Astrocyte of the cerebellum (primary cell): ENCODE data around the gene SLX1B.
"Not testable (repeated sequence)": the region's sequence is repeated elsewhere in the genome, so short reads cannot be mapped to it uniquely, and the experiment has no call there.

Experiments
- DNase-seq: peaks from one replicate; pipeline ENCODE4 v3.0.0-alpha.2; 2011; ENCODE audit warnings: low read depth
- H3K4me3 ChIP-seq: 2 replicates; pipeline ENCODE4 v1.5.1; 2011; ENCODE audit warnings: mild to moderate bottlenecking, low read depth, low read length, moderate library complexity
- in situ Hi-C: cut with HindIII; loops from 2 replicates; pipeline ENCODE4 v1.10.0; 2017; ENCODE audit warnings: low sequenced_read_pairs

Gene SLX1B

GRCh38 chr16:29454269-29454668 lies at the start of gene SLX1B, which contains the start of gene BOLA2:
SLX1B (plus strand) TSS chr16:29454533.
BOLA2 (minus strand) TSS chr16:29454351; CDS start chr16:29454253, 98 bp downstream.
- in situ Hi-C loops, DNase-seq, H3K4me3 ChIP-seq: not testable (repeated sequence)

DNA sequence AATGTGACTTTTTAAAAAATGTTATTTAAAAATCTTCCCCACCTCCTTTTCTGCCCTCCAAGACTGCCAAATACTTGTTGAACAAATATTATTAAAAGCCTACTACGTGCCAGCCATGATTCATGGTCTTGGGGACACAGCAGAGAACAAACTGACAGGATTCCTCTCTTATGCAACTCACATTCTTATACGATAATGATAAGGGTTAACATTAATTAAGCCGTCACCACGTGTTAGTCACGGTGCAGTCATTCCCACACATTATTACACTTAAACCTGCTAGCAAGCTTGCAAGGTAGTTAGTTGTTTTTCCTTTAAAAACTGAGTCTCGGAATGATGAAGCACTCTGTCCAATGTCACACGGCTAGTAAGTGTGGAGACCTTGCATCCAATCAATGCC lies 49.1 kb upstream of the SLX1B start:
- in situ Hi-C loops, H3K4me3 ChIP-seq: not testable (repeated sequence)
- peak; percentile 26 for DNase-seq

DNA sequence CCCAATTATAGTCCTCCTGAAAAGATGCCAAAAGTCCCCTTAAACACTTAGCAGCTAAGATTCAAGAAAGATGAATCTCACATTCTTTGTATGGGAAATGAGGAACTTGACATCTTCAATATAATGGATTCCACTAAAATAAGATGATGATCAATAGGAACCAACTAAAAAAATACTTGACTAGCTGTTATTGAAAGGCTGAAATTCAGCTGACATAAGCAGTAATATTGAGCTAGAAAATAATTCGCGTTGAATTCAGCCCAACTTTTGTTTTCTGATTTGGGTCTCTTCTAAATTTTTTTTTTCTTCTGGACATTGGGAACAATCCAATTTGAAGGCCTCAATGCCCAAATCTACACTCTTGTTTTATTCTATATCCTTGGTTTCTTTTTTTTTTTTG lies 30.7 kb upstream of the SLX1B start:
- in situ Hi-C loops, DNase-seq, H3K4me3 ChIP-seq: not testable (repeated sequence)

DNA sequence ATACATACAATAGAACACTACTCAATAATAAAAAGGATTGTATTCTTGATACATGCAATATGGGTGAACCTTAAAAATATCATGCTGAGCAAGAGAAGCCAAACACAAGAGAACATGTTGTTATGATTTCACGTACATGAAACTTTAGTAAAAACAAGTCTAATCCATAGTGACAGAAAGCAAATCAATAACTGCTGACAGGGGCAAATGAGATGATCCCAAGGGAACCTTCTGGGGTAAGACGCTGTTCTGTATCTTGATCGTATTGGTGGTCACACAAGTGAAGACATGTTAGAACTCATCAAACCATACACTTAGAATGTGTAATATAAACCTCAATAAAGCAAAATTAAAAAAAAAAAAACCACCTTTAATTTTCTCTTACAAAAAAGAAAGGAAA lies 28.9 kb upstream of the SLX1B start:
- DNase-seq, in situ Hi-C loops, H3K4me3 ChIP-seq: not testable (repeated sequence)

DNA sequence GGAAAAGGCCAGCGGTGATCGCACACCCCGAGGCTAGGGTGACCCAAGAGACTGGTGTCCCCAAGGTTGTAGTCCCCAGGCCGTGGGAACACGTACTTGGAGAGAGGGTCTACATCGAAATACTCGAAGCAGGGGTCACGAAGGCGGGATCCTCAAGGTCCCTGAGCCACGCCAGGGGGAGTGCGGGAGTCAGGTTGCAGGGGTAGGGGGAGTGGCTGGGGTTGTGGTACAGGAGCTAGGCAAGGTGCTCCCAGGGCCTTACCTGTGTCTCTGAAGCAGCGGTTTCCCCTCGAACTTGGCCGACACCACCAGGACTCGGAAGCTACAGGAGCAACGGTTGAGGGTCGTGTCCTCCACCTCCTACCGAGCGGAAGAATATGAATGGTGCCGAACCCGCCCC lies 579 bp upstream of the SLX1B start:
- in situ Hi-C loops, DNase-seq, H3K4me3 ChIP-seq: not testable (repeated sequence)

DNA sequence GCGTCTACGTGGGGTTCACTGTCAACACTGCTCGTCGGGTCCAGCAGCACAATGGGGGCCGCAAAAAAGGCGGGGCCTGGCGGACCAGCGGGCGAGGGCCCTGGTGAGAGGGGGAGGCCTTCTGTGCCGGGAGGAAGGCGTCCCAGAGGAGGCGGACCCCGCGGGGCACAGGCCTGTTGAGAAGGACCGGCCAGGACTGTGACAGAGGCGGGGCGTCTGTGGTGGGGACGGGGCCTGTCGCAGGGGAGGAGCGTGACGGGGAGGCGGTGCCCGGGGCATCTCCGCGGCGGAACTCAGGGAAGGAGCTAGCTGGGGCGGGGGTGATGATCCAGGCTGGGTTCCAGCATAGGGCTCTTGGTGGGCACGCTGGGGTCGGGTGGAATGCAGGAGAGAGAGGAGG lies 495 bp downstream of the SLX1B start:
- in situ Hi-C loops, DNase-seq: not testable (repeated sequence)

DNA sequence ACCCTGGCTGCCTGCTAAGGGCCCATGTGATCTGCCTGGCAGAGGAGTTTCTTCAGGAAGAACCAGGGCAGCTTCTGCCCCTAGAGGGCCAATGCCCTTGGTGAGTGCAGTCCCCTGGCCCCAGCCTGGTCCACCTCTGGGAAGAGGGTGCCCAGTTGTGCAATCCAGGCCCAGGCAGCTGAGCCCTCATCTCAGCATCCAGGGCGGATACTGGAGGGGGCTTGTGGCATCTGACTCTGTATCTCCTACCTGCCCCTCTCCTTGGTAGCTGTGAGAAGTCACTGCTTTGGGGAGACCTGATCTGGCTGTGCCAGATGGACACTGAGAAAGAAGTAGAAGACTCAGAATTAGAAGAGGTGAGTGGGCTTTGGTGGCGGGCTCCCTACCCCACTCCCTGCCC lies 3.3 kb downstream of the SLX1B start:
- H3K4me3 ChIP-seq, in situ Hi-C loops, DNase-seq: not testable (repeated sequence)

More for the DNA sequence above, 495 bp downstream of the SLX1B start:
- not testable (repeated sequence) for H3K4me3 ChIP-seq

DNA sequence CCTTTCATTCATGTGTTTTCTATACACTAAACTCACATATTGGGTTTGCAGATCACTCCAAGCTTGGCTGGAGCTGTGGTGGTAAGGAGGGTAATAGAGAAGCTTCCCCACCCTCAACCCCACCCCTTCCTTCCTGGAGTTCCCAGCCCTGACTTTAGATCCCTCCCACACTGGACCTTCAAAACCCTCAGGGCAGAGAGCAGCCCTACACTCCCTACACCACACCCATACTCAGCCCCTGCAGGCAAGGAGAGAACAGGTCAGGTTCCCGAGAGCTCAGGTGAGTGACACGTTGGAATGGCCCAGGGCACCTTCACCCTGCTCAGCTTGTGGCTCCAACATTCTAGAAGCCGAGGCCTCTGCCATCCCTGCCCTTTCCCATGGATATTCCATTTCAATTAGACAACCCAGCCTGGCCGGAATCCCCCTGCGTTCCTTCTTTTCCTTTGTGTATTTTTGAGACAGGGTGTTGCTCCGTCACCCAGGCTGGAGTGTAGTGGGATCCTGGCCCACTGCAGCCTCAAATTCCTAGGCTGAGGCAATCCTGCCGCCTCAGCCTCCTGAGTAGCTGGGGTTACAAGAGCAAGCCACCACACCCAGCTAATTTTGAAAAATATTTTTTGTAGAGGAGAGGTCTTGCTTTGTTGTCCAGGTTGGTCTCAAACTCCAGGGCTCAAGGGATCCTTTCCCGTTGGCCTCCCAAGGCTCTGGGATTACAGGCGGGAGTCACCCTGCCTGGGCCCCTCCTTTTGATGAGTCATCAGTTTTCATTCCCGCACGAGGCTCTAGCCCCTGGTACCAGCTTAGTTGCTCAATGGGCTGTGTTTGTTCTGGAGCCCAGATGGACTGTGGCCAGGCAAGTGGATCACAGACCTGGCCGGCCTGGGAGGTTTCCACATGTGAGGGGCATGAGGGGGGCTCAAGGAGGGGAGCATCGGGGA lies 5.6 kb downstream of the SLX1B start, which contains the start of gene SULT1A4:
TSS of gene SULT1A4 (plus strand) at position 208 of the 941 bp plus-strand sequence. CDS start 1,473 bp downstream, outside the sequence.
- DNase-seq, H3K4me3 ChIP-seq, in situ Hi-C loops: not testable (repeated sequence)

GRCh38 chr16:29460647-29461030 lies 6.3 kb downstream of the SLX1B start:
- DNase-seq, in situ Hi-C loops, H3K4me3 ChIP-seq: not testable (repeated sequence)

GRCh38 chr16:29465985-29466824 lies 11.9 kb downstream of the SLX1B start:
- DNase-seq, H3K4me3 ChIP-seq, in situ Hi-C loops: not testable (repeated sequence)

GRCh38 chr16:29466904-29467303 lies 12.6 kb downstream of the SLX1B start:
- in situ Hi-C loops, H3K4me3 ChIP-seq, DNase-seq: not testable (repeated sequence)

DNA sequence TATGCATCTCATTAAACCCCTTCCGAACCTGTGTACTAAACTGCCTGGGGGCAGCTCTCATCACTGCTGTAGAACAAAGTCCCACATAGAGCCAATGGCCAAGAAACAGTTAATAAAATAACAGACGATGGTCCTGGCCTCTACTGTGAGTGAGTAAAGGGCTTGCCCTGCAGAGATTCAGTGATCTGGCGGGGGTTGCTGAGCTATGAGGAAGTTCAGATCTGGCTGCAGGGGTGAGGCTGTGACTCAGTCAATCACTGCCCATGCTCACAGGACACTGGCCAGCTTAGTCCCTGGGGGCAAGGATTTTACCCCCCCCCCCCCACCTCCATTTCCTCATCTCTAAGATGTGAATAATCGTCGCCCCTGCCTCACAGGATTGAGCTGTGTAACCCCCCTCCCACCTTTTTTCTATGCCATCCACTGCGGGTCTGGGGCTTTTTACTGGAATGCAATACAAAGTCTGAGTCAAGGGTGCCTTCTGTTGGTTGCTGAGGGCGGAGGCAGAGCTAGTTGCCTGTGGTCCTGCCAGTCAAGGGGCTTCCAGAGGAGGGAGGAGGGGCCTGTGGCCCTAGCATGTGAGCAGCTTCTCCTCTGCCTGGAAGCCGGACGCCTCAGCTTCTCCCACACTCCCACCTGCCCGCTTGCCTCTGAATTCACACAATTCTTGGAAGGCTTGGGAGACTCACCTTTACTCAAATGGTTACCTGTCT lies 13.5 kb downstream of the SLX1B start:
- H3K4me3 ChIP-seq, in situ Hi-C loops, DNase-seq: not testable (repeated sequence)

- DNase-seq, H3K4me3 ChIP-seq, in situ Hi-C loops: not testable (repeated sequence)
Observed at GRCh38 chr16:29469660-29470059, 15.3 kb downstream of the SLX1B start.

DNA sequence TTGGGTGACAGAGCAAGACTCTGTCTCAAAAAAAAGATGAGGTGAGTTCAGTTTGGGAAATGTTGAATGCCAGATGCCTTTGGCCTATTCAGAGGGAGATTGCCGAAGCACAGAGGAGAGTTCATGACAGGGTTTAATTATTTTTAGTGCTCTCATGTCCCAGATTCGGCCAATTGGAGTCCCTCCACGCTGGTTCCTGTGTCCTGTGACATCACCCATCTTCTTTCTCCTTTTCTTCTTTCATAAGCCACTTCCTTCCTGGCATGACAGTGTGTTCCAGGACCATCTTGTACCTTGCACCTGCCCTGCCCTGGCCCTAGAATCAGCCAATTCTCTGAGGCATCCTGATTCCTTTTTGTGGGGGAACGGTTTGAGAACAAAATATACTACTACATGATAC lies 17.7 kb downstream of the SLX1B start:
- H3K4me3 ChIP-seq, in situ Hi-C loops, DNase-seq: not testable (repeated sequence)

GRCh38 chr16:29482276-29482675 lies 27.9 kb downstream of the SLX1B start:
- H3K4me3 ChIP-seq, in situ Hi-C loops, DNase-seq: not testable (repeated sequence)

- in situ Hi-C loops, H3K4me3 ChIP-seq, DNase-seq: not testable (repeated sequence)
Observed at GRCh38 chr16:29506308-29506707, 52.0 kb downstream of the SLX1B start, which contains the start of gene NPIPB12. NPIPB12 (minus strand) TSS chr16:29506408.
